Naive thymus-derived CD8-positive, alpha-beta T cell (primary cell): ENCODE data around the gene ZNF10. TPM values are rescaled to one million over a fixed set of nuclear protein-coding genes. Genes with fewer than 3 reads are reported as not detected.

ENCODE experiments used
- ATAC-seq, 2 donors: fragments of 150-1000 bp; cut with Tn5 transposase in 1 of 2; sonication (Bioruptor Pico), chemical (Tn5 transposase) in 1 of 2; 1 replicate in 1 of 2; 2 replicates in 1 of 2; pipeline ENCODE4 v1.10.0; 2021; ENCODE audit warnings: mild to moderate bottlenecking in 2 of 2, moderate library complexity in 2 of 2
- POLR2A ChIA-PET: fragments of 350-600 bp; sonication (Branson Sonifier 250); formaldehyde crosslinking; loops from one replicate; lab custom pipeline; 2021; ENCODE audit warnings: antibody characterized with exemption; lab: Charles Lee
- DNase-seq, 10 donors: peaks; one replicate each; pipeline versions ENCODE4 v3.0.0 to v3.0.0-alpha.2; 2020 to 2022
- H3K27ac Mint-ChIP-seq, 10 donors: one replicate each; pipeline ENCODE4 v1.8.0; 2020 to 2022; ENCODE audit warnings: mild to moderate bottlenecking in 10 of 10, mixed read lengths in 10 of 10, moderate library complexity in 4 of 10, inconsistent platforms in 1 of 10
- H3K27me3 Mint-ChIP-seq, 5 donors: one replicate each; pipeline ENCODE4 v1.8.0; 2021 to 2022; ENCODE audit warnings: mixed read lengths in 5 of 5
- H3K36me3 Mint-ChIP-seq, 3 donors: one replicate each; pipeline ENCODE4 v1.8.0; 2020 to 2022; ENCODE audit warnings: mixed read lengths in 3 of 3, mild to moderate bottlenecking in 2 of 3, inconsistent platforms in 1 of 3
- H3K4me1 Mint-ChIP-seq, 4 donors: one replicate each; pipeline ENCODE4 v1.8.0; 2021 to 2022; ENCODE audit warnings: mixed read lengths in 4 of 4
- H3K4me3 Mint-ChIP-seq, 10 donors: one replicate each; pipeline ENCODE4 v1.8.0; 2020 to 2022; ENCODE audit warnings: mild to moderate bottlenecking in 10 of 10, mixed read lengths in 10 of 10, moderate library complexity in 6 of 10, inconsistent platforms in 1 of 10
- H3K9me3 Mint-ChIP-seq, 9 donors: one replicate each; pipeline ENCODE4 v1.8.0; 2020 to 2022; ENCODE audit warnings: mixed read lengths in 9 of 9, mild to moderate bottlenecking in 3 of 9, inconsistent platforms in 1 of 9, moderate library complexity in 1 of 9
- polyA plus RNA-seq, 3 donors: library from polyadenylated mRNA; unstranded; fragments of 300-500 nt; fragmentation: Illumina TruSeq; gene quantifications; one replicate each; pipeline ENCODE4 v1.2.3, GENCODE V29; 2021
- total RNA-seq, 8 experiments: library from RNA in 2 of 8; stranded (reverse) in 2 of 8; gene quantifications; one replicate each; pipeline ENCODE4 v1.2.3 and lab custom pipeline; 2021 to 2026

The ZNF10 gene
- total and polyA plus RNA-seq, 5 experiments from 2014 or later, result 12.7 to 24.3 (median 15.1) TPM

- peaks cover 39 to 100% (median 69%) of the 10 kb centered on the region in 9 donors for H3K9me3 Mint-ChIP-seq
- peak overlapping the region in 1 of 10 donors; percentile 18 for H3K27ac Mint-ChIP-seq
- POLR2A ChIA-PET, result no interaction called here
- ATAC-seq (no peak), DNase-seq (no peak)
- H3K4me1 Mint-ChIP-seq, result peaks cover 11 to 21% (median 17%) of the 10 kb centered on the region in 4 donors
- no peaks in the 10 kb centered on the region for H3K27me3 Mint-ChIP-seq
- peaks cover 74 to 91% (median 90%) of the 10 kb centered on the region in 3 donors for H3K36me3 Mint-ChIP-seq
- H3K4me3 Mint-ChIP-seq, result peak overlapping the region in 1 of 10 donors; percentile 34
Observed at GRCh38 chr12:133135747-133136146, 5.3 kb downstream of the ZNF10 start.

- ATAC-seq (no peak), DNase-seq (no peak)
- peaks cover 77 to 91% (median 83%) of the 10 kb centered on the region in 3 donors for H3K36me3 Mint-ChIP-seq
- no peak overlapping the region for H3K27ac Mint-ChIP-seq
- no peak overlapping the region for H3K4me3 Mint-ChIP-seq
- H3K9me3 Mint-ChIP-seq, result peaks cover 30 to 97% (median 53%) of the 10 kb centered on the region in 9 donors
- POLR2A ChIA-PET, result no interaction called here
- no peaks in the 10 kb centered on the region for H3K4me1 Mint-ChIP-seq
- H3K27me3 Mint-ChIP-seq, result no peaks in the 10 kb centered on the region
Observed at GRCh38 chr12:133145981-133146380, 15.6 kb downstream of the ZNF10 start.

GRCh38 chr12:133156125-133156690 is 25.8 kb downstream of the ZNF10 start:
- H3K27ac Mint-ChIP-seq, result no peak overlapping the region
- no peaks in the 10 kb centered on the region for H3K27me3 Mint-ChIP-seq
- H3K9me3 Mint-ChIP-seq, result peaks cover 13 to 100% (median 73%) of the 10 kb centered on the region in 9 donors
- no peaks in the 10 kb centered on the region for H3K4me1 Mint-ChIP-seq
- ATAC-seq (peak in 1 of 2 donors; percentile 28), DNase-seq (no peak)
- H3K4me3 Mint-ChIP-seq, result no peak overlapping the region
- H3K36me3 Mint-ChIP-seq, result peaks cover 68 to 86% (median 85%) of the 10 kb centered on the region in 3 donors
- POLR2A ChIA-PET, result interaction anchor here (0.9 kb wide), 1 partner anchor 25 kb away, joined by 4 read pairs; the partner anchor contains the start of gene ZNF10

- no peak overlapping the region for H3K27ac Mint-ChIP-seq
- H3K27me3 Mint-ChIP-seq, result no peaks in the 10 kb centered on the region
- no peaks in the 10 kb centered on the region for H3K4me1 Mint-ChIP-seq
- no peak overlapping the region for H3K4me3 Mint-ChIP-seq
- POLR2A ChIA-PET, result no interaction called here
- H3K9me3 Mint-ChIP-seq, result peaks cover 13 to 93% (median 63%) of the 10 kb centered on the region in 9 donors
- ATAC-seq (no peak), DNase-seq (no peak)
- H3K36me3 Mint-ChIP-seq, result peaks cover 0 to 59% (median 42%) of the 10 kb centered on the region in 3 donors
Observed at GRCh38 chr12:133165776-133166175, 35.3 kb downstream of the ZNF10 start.

GRCh38 chr12:133172491-133172890 is 42.1 kb downstream of the ZNF10 start:
- POLR2A ChIA-PET, result interaction anchor here (0.6 kb wide), 1 partner anchor 23 kb away, joined by 4 read pairs; no protein-coding TSS in a partner anchor
- Mint-ChIP-seq H3K9me3 (peaks cover 20 to 89% (median 55%) of the 10 kb centered on the region in 9 donors), H3K27ac (no peak overlapping the region), H3K4me3 (no peak overlapping the region), H3K27me3 (no peaks in the 10 kb centered on the region), H3K36me3 (peaks cover 0 to 52% (median 41%) of the 10 kb centered on the region in 3 donors), H3K4me1 (no peaks in the 10 kb centered on the region)
- ATAC-seq, result no peak
- DNase-seq, result no peak

- H3K4me3 Mint-ChIP-seq, result no peak overlapping the region
Observed at GRCh38 chr12:133174901-133175300, 44.5 kb downstream of the ZNF10 start.

GRCh38 chr12:133180669-133181068 is 50.2 kb downstream of the ZNF10 start:
- POLR2A ChIA-PET, result interaction anchor here (0.6 to 2.3 kb wide), 5 partner anchors 50 to 229 kb away, joined by 4 to 26 read pairs (median 16); partner anchors contain the start of genes ZNF10, ZNF26 and ZNF891
- H3K4me1 Mint-ChIP-seq, result peaks cover 18 to 28% (median 21%) of the 10 kb centered on the region in 4 donors
- H3K27ac Mint-ChIP-seq, result peak overlapping the region in 1 of 10 donors; percentile 92
- ATAC-seq (no peak), DNase-seq (no peak)
- H3K27me3 Mint-ChIP-seq, result no peaks in the 10 kb centered on the region
- peaks cover 37 to 62% (median 61%) of the 10 kb centered on the region in 3 donors for H3K36me3 Mint-ChIP-seq
- H3K4me3 Mint-ChIP-seq, result peak overlapping the region in 8 of 10 donors; percentile 28 to 91 (median 66)
- H3K9me3 Mint-ChIP-seq, result peaks cover 25 to 91% (median 60%) of the 10 kb centered on the region in 9 donors

More at GRCh38 chr12:133174901-133175300, 44.5 kb downstream of the ZNF10 start:
- H3K36me3 Mint-ChIP-seq, result peaks cover 0 to 49% (median 36%) of the 10 kb centered on the region in 3 donors
- no peak for ATAC-seq
- no peaks in the 10 kb centered on the region for H3K27me3 Mint-ChIP-seq
- DNase-seq, result no peak
- H3K27ac Mint-ChIP-seq, result no peak overlapping the region
- H3K4me1 Mint-ChIP-seq, result no peaks in the 10 kb centered on the region
- POLR2A ChIA-PET, result interaction anchor here (0.6 kb wide), 1 partner anchor 20 kb away, joined by 3 read pairs; no protein-coding TSS in a partner anchor
- peaks cover 25 to 89% (median 51%) of the 10 kb centered on the region in 9 donors for H3K9me3 Mint-ChIP-seq

- Mint-ChIP-seq H3K4me3 (peak within 1 kb of the TSS; percentile 90 to 97 (median 94)), H3K27ac (peak within 1 kb of the TSS; percentile 89 to 97 (median 94)), H3K9me3 (peaks cover 17 to 91% (median 55%) of the 10 kb centered on the region in 9 donors), H3K36me3 (peaks cover 44 to 66% (median 59%) of the 10 kb centered on the region in 3 donors), H3K27me3 (no peaks in the 10 kb centered on the region), H3K4me1 (peaks cover 18 to 30% (median 21%) of the 10 kb centered on the region in 4 donors)
- ATAC-seq (peak; percentile 87 to 94), DNase-seq (peak; percentile 74 to 95 (median 86))
- POLR2A ChIA-PET, result interaction anchor here (0.5 to 2.3 kb wide), 7 partner anchors 50 to 422 kb away, joined by 3 to 26 read pairs (median 4); partner anchors contain the start of genes ZNF10, ZNF26 and ZNF891
Observed at GRCh38 chr12:133181238-133181959, 51.0 kb downstream of the ZNF10 start, which contains the start of gene ZNF268. ZNF268 (plus strand) TSS chr12:133181495; CDS start chr12:133181998, 503 bp downstream.

- DNase-seq (no peak), ATAC-seq (no peak)
- Mint-ChIP-seq H3K9me3 (peaks cover 0 to 100% (median 62%) of the 10 kb centered on the region in 9 donors), H3K36me3 (peaks cover 86 to 100% (median 100%) of the 10 kb centered on the region in 3 donors), H3K4me3 (peak overlapping the region in 2 of 10 donors; percentile 7 to 18), H3K4me1 (peaks cover 3 to 6% (median 4%) of the 10 kb centered on the region in 4 donors), H3K27ac (no peak overlapping the region), H3K27me3 (no peaks in the 10 kb centered on the region)
- POLR2A ChIA-PET, result no interaction called here
Observed at GRCh38 chr12:133190176-133190575, 59.7 kb downstream of the ZNF10 start.

GRCh38 chr12:133192847-133193246 is 62.4 kb downstream of the ZNF10 start:
- Mint-ChIP-seq H3K27ac (no peak overlapping the region), H3K4me1 (no peaks in the 10 kb centered on the region), H3K4me3 (no peak overlapping the region), H3K36me3 (peaks cover 71 to 88% (median 88%) of the 10 kb centered on the region in 3 donors), H3K9me3 (peaks cover 0 to 93% (median 61%) of the 10 kb centered on the region in 9 donors), H3K27me3 (no peaks in the 10 kb centered on the region)
- POLR2A ChIA-PET, result no interaction called here
- ATAC-seq (no peak), DNase-seq (no peak)

- Mint-ChIP-seq H3K9me3 (peaks cover 0 to 84% (median 54%) of the 10 kb centered on the region in 9 donors), H3K27me3 (no peaks in the 10 kb centered on the region), H3K36me3 (peaks cover 46 to 75% (median 50%) of the 10 kb centered on the region in 3 donors), H3K27ac (no peak overlapping the region), H3K4me1 (no peaks in the 10 kb centered on the region), H3K4me3 (no peak overlapping the region)
- no peak for DNase-seq
- POLR2A ChIA-PET, result interaction anchor here (0.7 to 0.9 kb wide), 2 partner anchors 71 to 100 kb away, joined by 3 to 4 read pairs; partner anchors contain the start of genes ZNF10 and ZNF891
- no peak for ATAC-seq
Observed at GRCh38 chr12:133201888-133202287, 71.5 kb downstream of the ZNF10 start.
